GM18505 (cell line): ENCODE data around the gene NANS.
A peak's percentile ranks its signal among the peaks of the same experiment; 100 is the strongest.
"Not testable (repeated sequence)": the region's sequence is repeated elsewhere in the genome, so short reads cannot be mapped to it uniquely, and the experiment has no call there.

ENCODE experiments used
- ATAC-seq: cut with Tn5 transposase; IDR thresholded peaks from one replicate; pipeline ENCODE4 v1.9.1; 2021; ENCODE audit not compliant: unreplicated experiment
- POLR2A ChIP-seq: IDR thresholded peaks from 4 replicates; pipeline ENCODE4 v1.6.1; 2011; ENCODE audit warnings: borderline replicate concordance; ENCODE audit not compliant: insufficient read depth, insufficient read length; ENCODE audit errors: extremely low read depth

The NANS gene

GRCh38 chr9:98104445-98104881, 47.9 kb downstream of the NANS start:
- no peak for TF ChIP-seq POLR2A
- no peak for ATAC-seq

- no peak for TF ChIP-seq POLR2A
These were observed 48.5 kb downstream of the NANS start for GRCh38 chr9:98105006-98105405.

DNA sequence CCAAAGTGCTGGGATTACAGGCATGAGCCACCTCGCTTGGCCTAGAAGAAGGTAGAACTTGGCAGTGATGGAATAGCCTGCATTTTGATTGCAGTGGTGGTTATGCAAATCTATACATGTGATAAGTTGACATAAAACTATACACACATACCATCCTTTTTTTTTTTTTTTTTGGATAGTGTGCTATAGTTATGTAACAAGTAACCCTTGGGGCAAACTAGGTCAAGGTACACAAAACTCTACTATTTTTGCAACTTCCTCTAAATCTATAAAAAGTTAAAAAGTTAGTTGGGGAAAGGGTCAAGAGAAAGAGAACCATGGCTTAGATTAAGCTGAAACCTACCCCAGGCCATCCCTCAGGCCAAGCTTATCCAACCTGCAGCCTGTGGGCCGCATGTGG, 51.4 kb downstream of the NANS start:
- no peak for ATAC-seq
- no peak for TF ChIP-seq POLR2A

More at GRCh38 chr9:98105006-98105405, 48.5 kb downstream of the NANS start:
- no peak for ATAC-seq

GRCh38 chr9:98108531-98109031, 52.0 kb downstream of the NANS start:
- no peak for TF ChIP-seq POLR2A
- ATAC-seq: peak; percentile 76

DNA sequence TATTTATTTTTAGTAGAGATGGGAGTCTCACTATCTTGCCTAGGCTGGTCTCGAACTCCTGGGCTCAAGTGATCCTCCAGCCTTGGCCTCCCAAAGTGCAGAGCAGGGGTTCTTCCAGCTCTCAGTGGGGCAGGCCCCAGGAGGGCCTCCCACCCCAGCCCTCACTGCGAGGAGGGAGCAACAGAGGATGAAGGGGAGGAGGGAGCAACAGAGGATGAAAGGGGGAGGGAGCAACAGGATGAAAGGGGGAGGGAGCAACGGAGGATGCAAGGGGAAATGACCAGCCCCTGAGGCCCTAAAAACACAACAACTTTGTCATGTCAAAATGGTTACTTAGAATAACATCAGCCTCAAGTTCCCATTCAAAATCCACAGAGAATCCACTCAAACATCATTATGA, 52.5 kb downstream of the NANS start:
- TF ChIP-seq POLR2A: no peak
- ATAC-seq: peak; percentile 16

- not testable (repeated sequence) for ATAC-seq
These were observed 60.6 kb downstream of the NANS start for GRCh38 chr9:98117097-98117496.

- peak; percentile 45 for ATAC-seq
- TF ChIP-seq POLR2A: peak; percentile 46
These were observed 61.6 kb downstream of the NANS start for GRCh38 chr9:98117984-98118639.

DNA sequence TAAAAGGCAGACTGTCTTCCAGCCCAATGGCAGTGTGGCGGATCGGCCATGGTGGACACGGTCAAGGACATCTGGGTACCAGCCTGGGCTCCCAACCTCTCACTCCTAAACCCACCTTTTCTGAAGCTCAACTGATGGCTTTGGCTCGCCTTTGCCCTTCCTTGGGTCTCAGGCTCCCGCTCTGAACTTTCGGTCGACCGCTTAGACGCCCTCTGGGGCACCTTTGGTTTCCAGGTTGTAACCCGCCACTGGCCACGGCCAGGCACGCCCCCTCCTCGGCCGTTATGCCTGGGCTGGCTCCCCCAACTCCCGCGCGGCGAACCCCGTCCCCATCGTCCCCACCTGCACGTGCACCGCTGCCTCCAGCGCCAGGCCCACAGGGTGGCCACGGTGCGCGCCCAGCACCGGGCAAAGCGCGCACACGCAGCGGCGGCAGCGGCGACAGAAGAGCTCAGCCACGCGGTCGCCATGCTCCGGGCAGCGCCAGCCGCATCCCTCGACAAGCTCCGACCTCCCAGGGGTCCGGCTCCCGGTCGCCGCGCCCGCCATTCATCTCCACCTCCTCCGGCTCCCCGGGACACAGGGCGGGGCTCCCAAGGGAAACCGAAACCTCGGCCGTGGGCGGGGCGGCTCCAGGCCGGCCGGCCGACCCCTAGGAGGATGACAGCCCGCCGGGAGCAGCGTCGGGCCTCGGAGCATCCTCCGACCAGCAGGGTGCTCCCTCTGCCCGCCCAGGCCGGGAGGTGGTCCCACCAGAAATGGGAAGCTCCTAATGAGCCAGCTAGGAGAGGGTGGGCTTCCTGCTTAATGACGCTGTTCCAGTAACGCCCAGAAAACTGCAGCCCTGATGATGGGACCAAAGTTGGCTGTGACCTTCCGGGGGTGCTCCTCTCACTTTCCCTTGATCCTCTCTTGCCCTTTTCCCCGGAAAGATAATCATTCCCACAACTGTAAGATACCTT, 62.4 kb downstream of the NANS start, which contains the start of gene TRIM14:
Gene TRIM14 (minus strand): TSS at position 583 of the 962 bp plus-strand sequence. CDS start 34 bp downstream, at position 549.
- peak; percentile 56 for ATAC-seq
- peak; percentile 60 for TF ChIP-seq POLR2A

- no peak for ATAC-seq
- TF ChIP-seq POLR2A: no peak
These were observed 63.9 kb downstream of the NANS start for GRCh38 chr9:98120476-98120875.

- no peak for ATAC-seq
These were observed 64.5 kb downstream of the NANS start for GRCh38 chr9:98121058-98121457.

GRCh38 chr9:98124091-98124490, 67.6 kb downstream of the NANS start:
- not testable (repeated sequence) for ATAC-seq

More at GRCh38 chr9:98121058-98121457, 64.5 kb downstream of the NANS start:
- no peak for TF ChIP-seq POLR2A

DNA sequence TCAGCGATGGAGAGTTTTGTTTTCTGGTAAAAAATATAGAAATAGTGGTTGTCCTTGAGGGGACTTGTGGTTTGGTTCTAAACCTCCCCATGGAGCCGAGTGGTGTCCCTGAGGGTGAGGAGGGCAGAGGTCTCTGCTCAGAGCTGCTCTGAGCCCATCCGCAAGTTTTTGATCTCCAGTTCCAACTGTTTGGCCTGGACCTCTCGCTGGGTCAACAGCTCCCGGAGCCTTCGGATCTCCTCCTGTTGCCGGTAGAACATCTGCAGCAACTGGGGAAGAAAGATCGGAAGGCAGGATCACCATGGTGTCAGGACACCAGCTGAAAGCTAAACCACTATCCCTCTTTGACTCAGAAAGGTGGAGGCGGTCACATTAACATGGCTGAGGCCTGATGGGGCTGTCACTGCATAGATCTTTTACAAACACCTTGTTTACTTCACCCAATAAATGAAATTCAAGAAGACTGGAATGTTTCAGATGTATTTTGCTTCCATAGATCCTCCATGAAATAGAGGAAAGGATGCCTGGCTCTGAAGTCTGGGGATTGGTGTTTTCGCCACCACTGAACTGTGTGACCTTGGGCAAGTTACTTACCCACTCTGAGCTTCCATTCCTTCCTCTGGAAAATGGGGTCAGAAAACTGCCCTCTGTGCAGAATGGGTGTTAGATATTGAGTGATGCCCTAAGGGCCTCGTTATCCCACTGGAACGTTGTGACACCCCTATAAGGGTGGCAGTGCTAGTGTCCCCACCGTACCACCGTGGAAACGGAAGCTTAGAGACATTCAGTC, 68.3 kb downstream of the NANS start:
- ATAC-seq: no peak
- TF ChIP-seq POLR2A: no peak

DNA sequence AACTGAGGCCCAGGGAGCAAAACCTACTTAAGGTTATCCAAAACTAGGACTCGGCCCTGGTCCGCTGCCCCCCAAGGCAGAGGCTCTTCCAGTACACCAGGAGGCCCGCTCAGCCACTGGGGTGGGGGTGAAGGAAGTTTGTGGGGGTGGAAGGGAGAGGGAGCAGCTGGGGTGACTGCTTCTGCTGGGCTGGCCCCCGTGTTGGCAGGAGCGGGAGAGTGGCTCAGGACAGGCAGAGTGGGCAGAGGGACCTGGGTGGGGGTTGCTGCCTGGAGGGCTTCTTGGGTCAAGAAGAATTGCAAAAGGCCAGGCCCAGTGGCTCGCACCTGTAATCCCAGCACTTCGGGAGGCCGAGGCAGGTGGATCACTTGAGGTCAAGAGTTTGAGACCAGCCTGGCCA, 70.7 kb downstream of the NANS start:
- TF ChIP-seq POLR2A: no peak
- ATAC-seq: no peak
